ENCODE results near the gene TRAPPC2L. TPM values are rescaled to one million over a fixed set of nuclear protein-coding genes. Genes with fewer than 3 reads are reported as not detected.
A peak's percentile ranks its signal among the peaks of the same experiment; 100 is the strongest.

The TRAPPC2L gene
- total RNA-seq, 6 donors from 2014 or later: 10.9 to 62.5 (median 32.4) TPM

DNA sequence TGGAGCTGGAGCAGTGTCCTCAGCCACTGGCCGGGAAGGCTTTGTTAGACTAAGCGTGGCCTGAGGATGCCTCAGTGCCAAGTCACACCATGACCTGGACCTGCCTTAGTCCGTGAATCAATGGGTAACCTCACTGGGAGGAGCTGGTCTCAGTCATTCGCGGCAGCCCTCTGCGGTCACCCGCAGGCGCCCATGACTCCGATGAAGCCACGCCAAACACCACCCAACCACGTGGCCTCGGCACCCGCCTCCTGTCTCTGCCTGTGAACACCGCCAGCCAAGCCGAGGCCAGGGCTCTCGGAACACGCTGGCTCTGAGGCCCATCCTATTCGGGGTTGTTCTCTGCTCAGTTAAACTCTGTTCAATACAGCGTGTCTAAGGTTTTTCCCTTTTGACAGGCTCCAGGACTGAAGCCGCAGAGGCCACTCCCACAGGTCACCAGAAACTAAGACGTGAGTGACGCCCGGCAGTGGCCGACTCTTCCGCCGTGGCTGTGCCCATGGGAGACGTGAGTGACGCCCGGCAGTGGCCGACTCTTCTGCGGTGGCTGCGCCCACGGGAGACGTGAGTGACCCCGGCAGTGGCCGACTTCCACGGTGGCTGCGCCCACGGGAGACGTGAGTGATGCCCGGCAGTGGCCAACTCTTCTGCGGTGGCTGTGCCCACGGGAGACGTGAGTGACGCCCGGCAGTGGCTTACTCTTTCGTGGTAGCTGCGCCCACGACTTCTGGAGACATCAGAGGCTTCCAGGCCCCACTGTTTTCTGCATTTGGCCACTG is 26.4 kb downstream of the TRAPPC2L start:
- H3K27me3 ChIP-seq: no peaks in the 10 kb centered on the region
- ATAC-seq (ENCODE audit: low FRiP score in 2 of 2) (no peak), DNase-seq (peak in 1 of 2 donors; percentile 69)
- no peaks in the 10 kb centered on the region for H3K9me3 ChIP-seq
- no peak for TF ChIP-seq EP300 (IDR thresholded peaks at IDR 0.05)
- TF ChIP-seq POLR2A (IDR thresholded peaks at IDR 0.05): no peak
- TF ChIP-seq POLR2AphosphoS5 (IDR thresholded peaks at IDR 0.05): no peak
- TF ChIP-seq, protein P1, sequence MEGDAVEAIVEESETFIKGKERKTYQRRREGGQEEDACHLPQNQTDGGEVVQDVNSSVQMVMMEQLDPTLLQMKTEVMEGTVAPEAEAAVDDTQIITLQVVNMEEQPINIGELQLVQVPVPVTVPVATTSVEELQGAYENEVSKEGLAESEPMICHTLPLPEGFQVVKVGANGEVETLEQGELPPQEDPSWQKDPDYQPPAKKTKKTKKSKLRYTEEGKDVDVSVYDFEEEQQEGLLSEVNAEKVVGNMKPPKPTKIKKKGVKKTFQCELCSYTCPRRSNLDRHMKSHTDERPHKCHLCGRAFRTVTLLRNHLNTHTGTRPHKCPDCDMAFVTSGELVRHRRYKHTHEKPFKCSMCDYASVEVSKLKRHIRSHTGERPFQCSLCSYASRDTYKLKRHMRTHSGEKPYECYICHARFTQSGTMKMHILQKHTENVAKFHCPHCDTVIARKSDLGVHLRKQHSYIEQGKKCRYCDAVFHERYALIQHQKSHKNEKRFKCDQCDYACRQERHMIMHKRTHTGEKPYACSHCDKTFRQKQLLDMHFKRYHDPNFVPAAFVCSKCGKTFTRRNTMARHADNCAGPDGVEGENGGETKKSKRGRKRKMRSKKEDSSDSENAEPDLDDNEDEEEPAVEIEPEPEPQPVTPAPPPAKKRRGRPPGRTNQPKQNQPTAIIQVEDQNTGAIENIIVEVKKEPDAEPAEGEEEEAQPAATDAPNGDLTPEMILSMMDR (IDR thresholded peaks at IDR 0.05): no peak
- H3K27ac ChIP-seq: no peak overlapping the region
- peaks cover 0 to 71% (median 30%) of the 10 kb centered on the region in 4 donors for H3K36me3 ChIP-seq
- peaks cover 3 to 25% (median 9%) of the 10 kb centered on the region in 4 donors for H3K4me1 ChIP-seq
- WGBS, 2 donors: 96 to 97% methylated on average over 45 to 49 of the region's 49 CpGs
- no peak overlapping the region for H3K4me3 ChIP-seq

DNA sequence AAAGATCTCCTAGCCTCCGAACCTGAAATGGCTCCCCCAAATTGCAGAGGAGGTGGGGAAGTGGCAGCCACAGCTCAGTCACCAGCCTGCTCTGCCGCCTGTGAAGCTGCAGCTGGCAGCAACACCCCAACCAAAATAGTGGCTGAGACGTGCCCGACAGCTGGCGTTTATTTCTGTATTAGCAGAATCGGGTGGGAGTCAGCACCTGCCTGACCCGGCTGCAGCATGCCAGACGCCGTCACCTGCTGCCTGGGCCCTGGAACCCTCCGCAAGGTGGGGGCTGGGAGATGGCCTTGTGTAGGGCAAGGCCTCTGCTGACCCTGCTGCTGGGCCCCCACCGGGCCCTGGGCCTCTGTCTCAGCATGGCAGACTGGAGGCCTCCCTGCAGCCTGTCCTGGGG is 27.0 kb downstream of the TRAPPC2L start:
- no peak overlapping the region for H3K27ac ChIP-seq
- ATAC-seq (ENCODE audit: low FRiP score in 2 of 2): no peak
- no peaks in the 10 kb centered on the region for H3K9me3 ChIP-seq
- no peaks in the 10 kb centered on the region for H3K27me3 ChIP-seq
- H3K4me1 ChIP-seq: peaks cover 3 to 25% (median 9%) of the 10 kb centered on the region in 4 donors
- TF ChIP-seq POLR2A (IDR thresholded peaks at IDR 0.05) (no peak), POLR2AphosphoS5 (IDR thresholded peaks at IDR 0.05) (no peak), EP300 (IDR thresholded peaks at IDR 0.05) (no peak)
- TF ChIP-seq, protein P1 (IDR thresholded peaks at IDR 0.05): no peak
- DNase-seq: peak in 1 of 2 donors; percentile 74
- H3K36me3 ChIP-seq: peaks cover 0 to 67% (median 29%) of the 10 kb centered on the region in 4 donors
- H3K4me3 ChIP-seq: no peak overlapping the region
- WGBS, 2 donors: 89 to 94% methylated on average over 9 to 11 of the region's 11 CpGs

DNA sequence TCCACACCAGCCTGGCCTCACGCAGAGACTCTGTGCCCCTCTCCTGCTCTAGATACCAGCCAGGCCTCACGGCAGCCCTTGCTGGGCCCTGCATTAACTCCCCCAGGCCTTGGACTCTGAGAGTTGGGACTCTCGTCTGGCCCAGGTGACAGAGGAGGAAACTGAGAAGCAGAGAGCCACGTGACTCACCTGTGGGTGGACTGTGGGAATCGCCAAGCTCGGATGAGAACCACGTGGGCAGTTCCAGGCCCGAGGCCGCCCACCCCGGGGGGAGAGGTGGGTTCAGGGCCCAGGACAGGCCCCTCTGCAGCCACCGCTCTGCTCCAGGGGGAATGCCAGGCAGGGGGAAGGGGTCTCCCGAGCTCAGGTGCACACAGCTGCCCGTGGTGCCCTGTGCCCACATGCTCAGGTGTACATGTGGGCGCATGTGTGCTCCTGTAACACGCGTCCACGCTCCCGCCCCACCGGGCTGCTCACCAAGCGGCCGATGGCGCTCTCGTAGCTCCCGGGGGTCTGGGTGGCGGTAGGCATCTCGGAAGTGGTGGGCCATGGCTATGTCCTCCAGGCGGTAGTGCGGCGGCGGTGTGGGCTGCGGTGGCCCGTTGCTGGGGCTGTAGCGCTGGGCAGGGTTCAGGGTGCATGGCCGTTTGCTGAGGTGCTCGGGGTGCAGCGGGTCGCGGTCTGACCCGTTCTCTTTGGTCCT is 27.8 kb downstream of the TRAPPC2L start:
- peaks cover 3 to 25% (median 9%) of the 10 kb centered on the region in 4 donors for H3K4me1 ChIP-seq
- H3K36me3 ChIP-seq: peaks cover 0 to 62% (median 27%) of the 10 kb centered on the region in 4 donors
- H3K27ac ChIP-seq: no peak overlapping the region
- ATAC-seq (ENCODE audit: low FRiP score in 2 of 2) (no peak), DNase-seq (no peak)
- H3K9me3 ChIP-seq: no peaks in the 10 kb centered on the region
- 94 to 96% methylated on average over 25 to 35 of the region's 39 CpGs for WGBS, 2 donors
- TF ChIP-seq POLR2AphosphoS5 (IDR thresholded peaks at IDR 0.05) (no peak), POLR2A (IDR thresholded peaks at IDR 0.05) (no peak), EP300 (IDR thresholded peaks at IDR 0.05) (no peak)
- TF ChIP-seq, protein P1 (IDR thresholded peaks at IDR 0.05): no peak
- H3K27me3 ChIP-seq: no peaks in the 10 kb centered on the region
- H3K4me3 ChIP-seq: no peak overlapping the region

DNA sequence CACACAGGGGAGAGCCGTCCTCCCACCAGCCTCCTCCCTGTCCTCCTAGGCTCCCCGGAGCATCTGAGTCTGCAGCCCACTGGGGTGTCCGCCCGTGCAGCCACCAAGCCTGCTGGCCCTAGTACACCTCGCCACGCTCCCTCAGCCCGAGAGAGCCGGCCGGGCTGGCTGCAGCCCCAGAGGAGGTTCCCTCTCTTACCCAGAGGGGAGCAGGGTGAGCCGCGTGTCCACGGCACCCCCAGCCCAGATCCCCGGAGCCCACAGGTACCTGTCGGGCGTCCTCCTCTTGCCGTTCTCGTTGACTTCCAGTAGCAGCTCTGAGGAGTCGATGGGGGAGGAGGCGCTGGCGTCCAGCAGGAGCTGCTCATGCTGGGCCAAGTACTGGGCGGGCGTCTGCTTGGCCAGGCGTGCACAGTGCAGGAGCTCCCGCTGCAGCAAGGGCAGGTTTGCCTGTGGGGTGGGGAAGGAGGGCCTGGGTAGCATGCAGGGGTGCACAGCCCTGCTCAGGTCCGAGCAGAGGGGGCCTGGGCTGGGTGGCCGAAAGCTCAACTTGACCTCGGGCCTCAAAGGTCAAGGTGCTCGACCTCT is 28.9 kb downstream of the TRAPPC2L start:
- DNase-seq: no peak
- 79 to 89% methylated on average over 6 to 26 of the region's 28 CpGs for WGBS, 2 donors
- H3K4me1 ChIP-seq: peaks cover 3 to 22% (median 9%) of the 10 kb centered on the region in 4 donors
- peaks cover 0 to 58% (median 24%) of the 10 kb centered on the region in 4 donors for H3K36me3 ChIP-seq
- H3K4me3 ChIP-seq: no peak overlapping the region
- H3K9me3 ChIP-seq: no peaks in the 10 kb centered on the region
- no peak for ATAC-seq (ENCODE audit: low FRiP score in 2 of 2)
- H3K27me3 ChIP-seq: no peaks in the 10 kb centered on the region
- TF ChIP-seq EP300 (IDR thresholded peaks at IDR 0.05) (no peak), POLR2AphosphoS5 (IDR thresholded peaks at IDR 0.05) (no peak), POLR2A (IDR thresholded peaks at IDR 0.05) (no peak)
- TF ChIP-seq, protein P1 (IDR thresholded peaks at IDR 0.05): no peak
- peak overlapping the region; percentile 35 to 80 (median 64) for H3K27ac ChIP-seq

Data from upper lobe of left lung (tissue), 6 donors.